GM21619 (cell line): ENCODE results near the gene MRPS6.

ENCODE experiments used
- ATAC-seq: cut with Tn5 transposase; IDR thresholded peaks from one replicate; pipeline ENCODE4 v1.9.1; 2021; ENCODE audit not compliant: unreplicated experiment

The MRPS6 gene

DNA sequence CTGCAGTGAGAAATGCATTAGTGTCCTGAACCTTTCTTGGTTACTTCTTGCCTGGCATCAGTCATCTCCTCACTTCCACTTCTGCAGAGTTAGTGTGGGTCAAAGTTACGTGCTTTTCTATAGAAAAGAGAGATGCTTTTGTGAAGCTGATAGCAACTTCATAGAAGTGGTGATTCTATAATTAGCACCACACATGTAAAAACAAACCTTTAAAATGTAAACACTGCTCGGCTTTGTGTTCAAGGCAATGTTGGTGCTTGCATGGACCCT, 57.3 kb downstream of the MRPS6 start:
- no peak for ATAC-seq

DNA sequence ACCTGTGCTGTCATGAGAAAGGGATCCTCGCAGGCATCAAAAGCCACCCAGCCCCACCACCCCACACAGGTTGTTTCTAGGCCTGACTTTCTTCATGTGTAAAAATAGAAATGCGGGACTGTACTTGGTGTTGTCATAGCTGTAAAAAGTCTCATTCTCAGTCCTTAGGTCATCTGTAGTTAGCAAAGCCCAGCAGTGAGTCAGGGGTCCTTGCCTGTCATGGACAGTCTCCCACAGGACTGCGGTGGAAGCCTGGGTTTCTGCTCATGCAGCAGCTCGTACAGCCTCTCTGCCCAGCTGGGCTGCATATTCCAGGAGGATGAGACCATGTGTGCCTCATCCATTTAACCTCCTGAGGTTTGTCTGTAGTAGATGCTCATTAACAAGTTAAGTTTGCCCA, 58.2 kb downstream of the MRPS6 start:
- ATAC-seq: no peak

DNA sequence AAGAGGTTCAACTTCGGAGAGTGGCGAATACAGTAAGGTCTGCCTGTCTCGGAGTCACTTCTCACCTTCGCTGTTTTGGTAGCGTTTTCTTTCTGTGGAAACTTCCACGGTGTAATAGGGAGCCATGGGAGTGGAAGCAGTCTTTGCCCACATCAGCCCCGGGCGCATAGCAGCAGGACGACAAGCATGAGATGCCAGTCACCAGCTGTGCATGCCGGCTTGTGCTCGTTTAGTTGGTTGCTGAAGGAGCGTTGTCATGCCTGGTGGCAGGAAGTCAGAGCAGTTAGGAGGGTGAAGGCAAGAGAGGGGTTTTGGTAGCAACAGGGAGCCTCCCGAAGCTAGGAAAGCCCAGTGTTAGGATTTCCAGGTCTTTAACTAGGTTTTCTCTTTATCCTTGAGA, 58.8 kb downstream of the MRPS6 start:
- no peak for ATAC-seq

DNA sequence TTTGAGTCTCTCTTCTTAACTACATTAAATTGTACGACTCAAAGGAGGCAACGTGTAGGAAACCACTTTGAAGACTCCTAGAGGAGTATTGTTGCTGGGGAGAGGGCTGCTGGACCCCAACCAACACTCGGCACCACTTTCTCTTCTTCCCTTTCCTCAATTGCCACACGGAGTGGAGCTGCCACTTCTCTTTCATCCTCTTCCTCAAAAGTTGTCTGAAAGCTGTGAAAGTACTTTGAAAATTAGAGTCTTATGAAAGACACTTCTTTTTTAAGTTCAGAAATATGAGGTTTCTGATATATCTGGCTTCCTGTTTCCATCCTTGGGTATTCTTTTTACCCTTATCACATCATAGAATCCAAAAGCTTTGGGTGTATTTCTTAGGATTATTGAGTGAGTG, 59.5 kb downstream of the MRPS6 start:
- no peak for ATAC-seq

DNA sequence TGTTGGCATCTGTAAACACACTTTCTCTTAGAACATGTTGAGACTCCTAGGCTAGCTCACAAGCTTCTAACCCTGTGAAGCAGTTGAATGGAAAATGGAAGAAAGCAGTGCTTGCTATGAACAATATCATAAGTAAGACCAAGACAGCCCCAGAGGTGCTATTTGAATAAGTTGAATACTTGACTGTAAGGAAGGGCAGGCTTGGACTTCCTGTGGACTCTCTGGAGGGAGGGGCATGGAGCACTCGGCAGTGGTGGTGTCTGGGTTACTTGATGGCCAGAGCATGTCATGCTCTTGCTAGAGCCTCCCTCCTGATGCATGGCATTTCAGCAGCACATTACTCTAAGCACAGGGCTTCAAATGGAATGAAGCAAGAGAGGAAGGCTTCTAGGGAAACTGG, 60.0 kb downstream of the MRPS6 start:
- ATAC-seq: no peak

DNA sequence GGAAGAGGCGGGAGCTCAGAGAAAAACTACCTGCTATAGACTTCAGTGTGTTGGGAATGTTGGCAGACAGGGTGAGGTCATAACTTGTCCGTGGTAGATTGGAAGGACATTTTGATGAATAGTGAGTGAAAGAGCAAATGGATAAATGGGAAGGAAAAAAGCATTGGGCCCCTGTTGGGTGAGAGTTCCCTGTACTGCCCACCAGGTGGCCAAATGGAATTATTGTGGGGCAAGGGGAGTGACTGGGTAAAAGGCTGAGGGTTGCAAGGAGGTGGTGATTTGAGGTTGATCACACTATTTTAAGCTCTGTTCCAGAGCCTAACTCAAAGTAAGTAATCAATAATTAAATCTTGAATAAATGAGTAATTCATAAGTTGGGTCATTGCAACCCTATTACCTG, 60.4 kb downstream of the MRPS6 start:
- ATAC-seq: no peak

DNA sequence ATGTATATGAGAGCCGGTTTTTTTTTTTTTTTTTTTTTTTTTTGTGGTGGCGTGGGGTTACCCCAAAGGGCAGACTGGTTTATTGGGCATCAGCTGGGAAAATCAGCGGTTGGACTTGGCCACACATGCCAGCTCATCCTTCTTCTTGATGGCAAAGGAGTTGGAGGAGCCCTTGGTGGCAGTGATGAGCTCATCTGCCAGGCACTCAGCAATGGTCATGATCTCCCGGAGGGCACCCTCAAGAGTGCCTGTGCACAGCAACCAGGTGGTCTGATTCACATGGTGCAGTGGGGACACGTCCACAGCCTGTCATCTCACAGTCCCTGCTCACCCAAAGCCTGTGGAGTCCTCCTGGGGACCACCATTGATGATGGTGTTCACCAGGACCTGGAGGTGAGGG, 62.0 kb downstream of the MRPS6 start:
- ATAC-seq: no peak

DNA sequence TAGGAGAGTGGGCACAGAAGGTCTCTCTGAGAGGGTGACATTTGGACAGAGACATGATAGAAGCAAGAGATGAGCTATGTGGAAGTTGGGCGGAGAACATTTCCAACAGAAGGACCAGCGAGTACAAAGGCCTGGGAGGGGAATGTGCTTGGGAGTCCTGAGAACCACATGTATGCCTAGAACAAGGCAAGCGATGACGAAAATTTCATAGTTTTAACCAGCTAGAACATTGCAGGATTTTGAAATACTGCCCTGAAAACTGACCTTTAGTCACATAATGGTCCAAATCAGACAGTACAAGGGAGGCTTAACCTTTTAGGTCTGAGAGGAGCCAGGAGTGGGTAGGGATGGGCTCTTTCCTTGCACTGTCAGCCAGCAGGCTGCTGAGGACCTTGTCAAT, 68.0 kb downstream of the MRPS6 start:
- ATAC-seq: no peak

DNA sequence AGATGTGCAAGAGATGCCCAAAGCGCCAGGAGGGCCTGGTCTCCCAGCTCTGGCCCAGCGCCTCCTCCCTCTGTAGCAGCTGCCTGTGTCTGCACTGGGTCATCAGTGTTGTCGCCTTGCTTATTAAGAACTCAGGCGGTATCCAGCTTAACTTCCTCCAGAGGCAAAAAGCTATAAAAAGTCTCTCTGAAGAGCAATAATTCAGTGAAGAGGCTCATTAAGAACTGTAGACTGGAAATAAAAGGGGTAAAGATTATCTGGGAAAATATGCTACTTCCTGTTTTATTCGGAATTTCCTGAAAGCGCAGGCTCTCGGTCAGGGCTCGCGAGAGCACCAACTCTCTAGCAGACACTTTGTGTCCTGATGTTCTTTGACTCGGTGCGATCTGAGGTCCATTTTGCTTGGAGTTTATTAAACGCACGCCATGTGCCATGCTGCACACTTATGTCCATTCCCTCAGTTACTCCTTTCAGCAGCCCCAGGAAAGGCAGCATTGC, 70.4 kb downstream of the MRPS6 start:
- no peak for ATAC-seq

DNA sequence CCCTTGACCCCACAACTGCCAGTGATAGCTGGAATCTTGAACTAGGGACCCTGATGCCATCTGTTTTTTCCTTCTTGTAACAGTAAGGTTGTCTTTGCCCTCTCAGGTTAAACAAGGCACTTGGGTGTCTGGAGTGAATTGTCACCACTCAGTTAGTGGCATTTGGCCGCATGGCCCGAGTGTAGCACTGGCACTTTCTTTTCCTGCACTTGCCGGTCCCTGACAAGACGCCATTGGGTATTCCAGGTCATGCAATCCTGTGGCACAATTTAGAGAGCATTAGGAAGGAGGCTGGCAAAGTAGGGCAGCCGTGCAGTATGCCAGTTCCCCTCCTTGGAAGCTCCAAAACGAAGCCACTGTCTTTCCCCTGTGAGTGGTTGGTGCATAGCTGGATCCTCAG, 70.8 kb downstream of the MRPS6 start:
- ATAC-seq: no peak

DNA sequence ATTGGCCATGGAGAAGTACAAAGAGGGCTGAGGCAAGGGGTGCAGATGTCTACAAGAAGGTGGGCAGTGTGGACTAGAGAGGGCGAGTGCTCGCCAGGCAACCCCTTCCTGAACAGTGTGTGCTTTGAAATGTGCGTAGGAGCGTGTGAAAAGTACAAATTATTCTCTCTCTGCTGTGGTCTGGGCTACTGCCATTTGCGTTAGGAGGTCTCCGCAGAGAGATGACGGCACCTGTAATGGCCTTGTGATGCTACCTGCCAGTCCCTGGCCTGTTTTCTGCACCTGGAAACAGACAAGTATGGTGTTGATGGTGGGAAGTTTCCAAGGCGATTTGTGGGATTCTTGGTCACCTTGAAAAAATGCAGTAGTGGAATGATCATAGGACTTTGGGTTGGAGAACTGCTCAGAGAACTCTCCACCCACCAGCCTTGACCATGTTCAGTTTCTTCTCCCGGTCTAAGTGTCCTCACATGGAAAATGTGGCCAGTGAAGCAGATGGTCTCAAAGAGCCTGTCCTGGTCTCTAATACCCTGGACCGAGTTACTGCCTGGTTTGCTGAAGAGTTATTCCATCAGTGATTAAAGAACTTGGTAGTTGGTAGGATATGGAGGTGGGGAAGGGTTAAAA, 74.5 kb downstream of the MRPS6 start:
- no peak for ATAC-seq

DNA sequence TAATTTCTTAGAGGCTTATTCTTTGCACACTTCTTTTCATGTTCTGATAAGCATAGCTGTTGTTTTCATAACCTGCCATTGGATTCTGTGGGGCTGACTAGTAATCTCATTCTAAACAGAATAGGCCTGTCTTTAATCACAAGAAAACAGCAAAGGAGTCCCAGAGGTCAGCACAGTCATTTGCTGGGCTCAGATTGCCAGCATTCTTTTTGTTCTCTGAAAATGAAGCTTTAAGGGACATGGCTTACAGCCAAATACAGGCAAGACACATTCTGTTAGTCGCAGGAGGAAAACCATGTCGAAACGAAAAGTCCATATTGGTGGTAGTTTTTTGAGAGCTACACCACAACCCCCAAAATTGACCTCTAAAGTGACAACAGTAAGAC, 75.0 kb downstream of the MRPS6 start:
- no peak for ATAC-seq

DNA sequence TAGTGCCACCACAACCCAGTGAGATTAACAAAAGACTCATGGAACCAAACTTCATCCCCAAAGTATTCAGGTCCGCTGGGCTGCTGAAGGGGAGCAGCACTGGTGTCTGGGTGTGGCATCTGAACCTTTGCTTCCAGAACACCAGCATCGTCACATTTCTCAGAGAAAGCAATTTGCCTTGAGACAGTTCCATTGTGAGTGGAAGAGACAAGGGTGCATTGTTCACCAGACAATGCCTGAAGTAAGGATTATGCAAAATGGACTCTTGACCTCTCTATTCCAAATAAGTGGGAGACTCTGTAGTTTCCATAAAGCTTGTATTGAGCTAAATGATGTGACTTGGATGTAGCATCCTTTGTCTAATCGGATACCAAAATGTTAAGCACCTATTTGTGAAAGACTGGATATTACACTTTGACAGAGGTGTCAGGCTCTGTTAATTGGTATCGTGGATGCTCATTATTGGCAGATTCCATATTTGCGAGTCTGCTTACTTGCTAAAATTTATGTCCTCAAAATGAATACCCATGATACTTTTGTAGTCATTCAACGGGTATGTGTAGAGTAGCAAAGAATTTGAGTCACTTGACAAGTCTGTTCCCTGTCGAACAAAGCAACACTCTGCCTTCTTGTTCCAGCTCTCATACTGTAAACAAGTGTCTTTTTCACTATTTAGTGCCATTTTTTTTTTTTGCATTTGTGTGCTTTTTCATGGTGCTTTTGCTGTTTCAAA, 75.6 kb downstream of the MRPS6 start:
- ATAC-seq: no peak

DNA sequence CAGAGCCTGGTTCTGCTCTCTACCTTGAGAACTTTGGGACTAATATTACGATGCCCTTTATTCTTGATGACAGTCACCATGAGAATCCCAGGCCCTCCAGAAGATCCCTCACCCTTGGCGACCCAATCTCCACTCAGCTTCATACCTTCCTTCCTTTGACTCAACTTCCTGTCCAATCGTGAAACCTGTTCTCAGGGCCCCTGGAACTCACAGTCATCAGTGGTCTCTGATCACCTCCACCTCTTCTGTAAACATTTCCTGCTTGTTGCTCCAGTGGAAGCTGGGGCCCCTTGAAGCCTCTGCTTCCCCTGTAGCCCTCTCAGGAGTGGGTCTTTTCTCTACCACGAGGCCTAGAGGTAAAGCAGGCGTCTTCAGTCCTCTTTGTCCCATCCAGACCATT, 79.1 kb downstream of the MRPS6 start:
- ATAC-seq: no peak

DNA sequence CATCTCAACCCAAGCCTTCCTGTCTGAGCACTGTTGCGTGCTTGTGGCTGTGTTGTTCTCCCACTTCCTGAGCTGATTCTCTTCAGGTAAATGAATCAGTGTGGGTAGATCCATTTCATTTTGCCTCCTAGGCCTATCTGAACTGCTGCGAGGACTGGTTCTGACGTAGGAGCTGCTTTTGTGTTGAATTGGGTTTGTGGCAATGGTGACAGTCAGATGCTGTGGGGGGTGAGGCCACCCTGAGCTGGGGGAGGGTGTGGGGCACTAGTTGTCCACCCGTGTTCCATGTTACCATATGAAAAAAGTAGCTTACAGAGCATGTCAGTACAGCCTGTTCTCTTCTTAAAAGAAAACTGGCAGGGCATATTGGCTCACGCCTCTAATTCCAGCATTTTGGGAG, 81.5 kb downstream of the MRPS6 start:
- no peak for ATAC-seq

DNA sequence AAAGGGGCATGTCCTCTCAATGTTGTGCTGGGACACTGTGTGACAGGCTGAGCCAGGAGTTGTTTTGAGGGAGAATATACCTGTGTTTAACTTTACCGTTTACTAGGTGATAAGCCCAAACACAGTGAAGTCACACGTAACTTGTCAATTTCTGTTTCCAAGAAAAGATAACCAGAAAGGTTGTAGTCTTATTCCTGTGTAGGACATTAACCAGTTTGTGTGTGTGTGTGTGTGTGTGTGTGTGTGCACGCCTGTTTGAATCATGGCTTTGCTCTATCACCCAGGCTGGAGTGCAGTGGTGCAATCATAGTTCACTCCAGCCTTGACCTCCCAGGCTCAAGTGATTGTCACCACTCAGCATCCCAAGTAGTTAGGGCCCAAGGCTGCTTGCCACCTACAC, 83.6 kb downstream of the MRPS6 start:
- ATAC-seq: no peak

DNA sequence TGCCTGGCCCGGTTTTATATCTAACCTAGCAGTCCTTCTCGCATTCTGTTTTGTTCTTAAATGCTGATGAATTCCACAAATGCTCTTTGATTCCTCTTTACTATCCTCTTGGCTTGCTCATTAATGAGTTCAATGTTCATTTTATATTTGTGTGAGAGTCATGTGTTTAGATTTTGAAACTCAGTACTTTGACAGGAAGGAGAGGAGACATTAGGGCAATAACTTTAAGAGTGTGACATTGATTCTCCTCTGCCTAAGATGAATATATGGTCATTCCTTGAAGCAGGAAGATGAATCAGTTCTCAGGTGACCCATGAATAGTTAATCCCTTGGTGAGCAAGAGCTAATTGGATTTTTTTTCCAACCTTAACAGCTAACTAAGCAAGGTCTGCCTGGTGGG, 84.1 kb downstream of the MRPS6 start:
- ATAC-seq: no peak

DNA sequence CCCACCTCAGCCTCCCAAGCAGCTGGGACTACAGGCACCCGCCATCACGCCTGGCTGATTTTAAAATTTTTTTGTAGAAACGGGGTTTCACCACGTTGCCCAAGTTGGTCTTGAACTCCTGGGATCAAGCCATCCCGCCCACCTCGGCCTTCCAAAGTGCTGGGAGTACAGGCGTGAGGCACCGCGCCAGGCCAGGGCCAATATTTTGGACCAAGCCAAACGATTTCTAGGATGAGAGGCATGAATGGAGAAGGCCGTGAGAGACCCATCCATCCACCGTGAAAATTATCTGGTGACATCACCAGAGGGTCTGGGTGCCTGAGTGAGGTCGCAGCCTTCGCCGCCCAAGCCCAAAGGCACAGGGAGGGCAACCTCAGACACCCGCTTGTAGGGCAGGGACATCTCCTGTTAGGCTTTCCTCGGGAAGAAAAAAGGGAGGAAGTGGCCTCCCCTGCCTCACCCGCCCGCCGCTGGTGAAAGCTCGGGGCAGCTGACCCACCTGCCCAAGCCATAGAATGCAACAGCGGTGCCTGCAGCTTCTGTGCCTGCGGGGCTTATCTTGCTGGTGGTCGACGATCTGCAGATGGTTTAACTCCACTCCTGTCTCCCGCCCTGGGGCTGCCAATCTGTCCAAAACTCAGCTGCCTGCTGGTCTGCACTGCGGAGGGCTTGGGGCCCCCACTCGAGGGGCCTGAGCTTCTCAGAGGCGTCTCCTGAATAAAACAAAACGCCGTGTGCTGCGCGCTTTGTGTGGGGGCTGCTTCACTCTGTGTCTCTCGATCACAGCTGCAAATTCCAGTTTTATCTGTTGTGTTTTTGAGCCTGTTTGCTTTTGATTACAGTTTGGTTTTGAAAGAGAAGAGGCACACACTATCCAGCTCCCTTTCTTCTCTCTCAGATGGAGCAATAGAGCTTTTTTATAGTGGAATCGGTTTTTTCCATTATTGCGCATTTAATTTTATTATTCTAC, 85.8 kb downstream of the MRPS6 start:
- ATAC-seq: no peak

DNA sequence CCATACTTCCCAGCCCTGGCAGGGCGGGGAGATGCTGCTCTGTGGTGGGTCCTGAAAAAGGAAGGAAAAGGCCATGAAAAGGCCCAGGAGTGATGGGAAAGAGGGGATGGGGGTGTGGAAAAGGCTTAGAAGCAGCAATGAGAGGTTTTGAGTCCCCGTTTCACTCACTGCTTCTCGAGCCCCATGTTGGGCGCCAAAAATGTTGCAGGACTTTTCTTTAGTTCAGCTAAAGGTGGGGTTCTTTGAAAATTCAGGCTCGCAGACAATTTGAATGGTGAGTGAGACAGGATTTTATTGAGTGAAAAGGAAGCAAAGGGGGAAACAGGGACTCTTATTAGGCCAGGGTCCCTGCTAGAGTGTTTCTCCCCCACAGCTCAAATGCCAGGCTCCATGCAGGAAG, 93.1 kb downstream of the MRPS6 start:
- ATAC-seq: no peak

DNA sequence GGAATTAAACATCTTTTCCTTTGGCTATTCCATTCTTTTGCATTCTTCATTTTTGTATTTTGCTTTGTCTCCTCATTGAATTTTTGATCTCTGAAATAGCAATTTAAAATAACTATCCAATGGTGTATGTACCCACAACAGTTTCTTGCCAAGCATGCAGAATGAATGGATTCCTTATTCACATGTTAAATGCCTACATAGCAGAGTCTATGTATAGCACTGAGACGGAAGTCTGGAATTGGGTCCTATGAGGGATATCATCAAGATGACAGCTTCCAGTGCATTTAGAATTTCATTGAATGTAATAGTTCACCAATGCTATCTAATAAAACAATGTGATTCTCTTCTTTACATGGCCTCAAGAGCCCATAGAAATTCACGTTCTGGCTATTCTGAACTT, 97.5 kb downstream of the MRPS6 start:
- ATAC-seq: no peak

DNA sequence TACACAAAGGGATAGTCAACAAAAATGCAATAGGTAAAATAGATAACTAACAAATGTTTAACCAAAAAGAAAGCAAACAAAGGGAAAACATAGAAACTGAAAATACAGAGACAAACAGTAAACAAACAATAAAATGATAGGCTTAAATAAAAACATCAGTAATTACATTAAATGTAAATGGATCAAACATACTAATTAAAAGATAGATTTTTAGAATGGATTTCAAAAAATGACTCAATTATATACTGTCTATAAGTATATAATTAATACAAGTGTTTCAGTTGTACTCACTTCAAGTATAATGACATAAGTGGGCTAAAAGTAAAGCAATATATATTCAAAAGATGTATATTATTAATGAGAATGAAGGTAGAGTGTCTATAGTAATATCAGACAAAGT, 101.1 kb downstream of the MRPS6 start:
- ATAC-seq: no peak

DNA sequence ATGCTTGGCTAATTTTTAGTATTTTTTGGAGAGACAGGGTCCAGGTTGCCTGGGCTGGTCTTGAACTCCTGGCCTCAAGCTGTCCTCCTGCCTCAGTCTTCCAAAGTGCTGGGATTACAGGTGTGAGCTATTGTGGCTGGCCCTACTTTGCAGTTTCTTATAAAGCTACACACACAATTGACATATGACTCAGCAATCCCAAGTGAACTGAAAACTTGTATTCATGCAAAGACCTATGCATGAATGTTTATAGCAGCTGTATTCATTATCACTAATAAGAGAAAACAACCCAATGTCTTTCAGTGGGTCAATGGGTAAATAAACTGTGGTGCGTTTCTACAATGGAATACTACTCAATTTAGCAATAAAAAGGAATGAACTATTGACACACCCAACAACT, 103.1 kb downstream of the MRPS6 start:
- ATAC-seq: no peak
